ENCODE measurements around the gene JMJD1C.

Gene JMJD1C

DNA sequence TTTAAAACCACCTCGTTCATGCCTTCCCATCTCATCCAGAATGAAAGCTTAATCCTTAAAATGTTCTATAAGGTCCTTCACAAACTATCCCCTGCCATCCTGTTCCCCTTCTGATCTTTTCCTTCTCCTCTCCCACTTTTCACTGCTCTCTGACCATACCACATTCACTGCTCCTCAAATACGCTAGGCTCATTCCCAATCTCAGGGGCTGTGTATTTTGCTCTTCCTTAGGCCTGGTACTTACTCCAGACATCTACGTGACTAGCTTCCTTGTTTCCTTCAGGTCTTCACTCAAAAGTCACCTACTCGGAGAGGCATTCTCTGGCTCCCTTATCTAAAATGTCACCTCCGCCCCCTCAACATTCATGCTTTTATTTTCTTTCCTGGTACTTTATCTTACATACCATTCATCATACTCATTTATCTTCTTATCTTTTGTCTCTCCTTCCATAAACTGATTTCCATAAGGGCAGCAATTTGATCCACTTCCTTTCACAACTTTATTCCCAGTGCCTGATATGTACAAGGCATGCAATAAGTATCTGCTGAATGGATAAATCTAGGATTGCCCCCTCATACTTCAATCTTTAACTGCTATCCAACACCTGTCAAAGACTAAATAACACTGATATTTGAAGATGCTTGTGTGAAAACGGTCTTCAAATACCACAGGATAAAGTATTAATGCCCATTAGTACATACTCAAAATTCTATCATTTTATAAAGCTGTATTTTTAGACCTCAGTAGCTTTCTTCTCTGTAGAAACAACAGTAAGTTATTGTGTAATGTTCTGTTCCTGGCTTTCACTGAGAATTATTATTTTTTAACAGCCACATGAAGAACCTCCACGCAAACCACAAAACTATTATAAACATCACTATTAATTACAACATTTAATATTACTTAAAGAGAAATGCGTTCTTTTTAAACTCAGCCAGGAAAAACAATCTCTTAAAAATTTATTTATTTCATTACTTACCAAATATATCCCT lies 27.0 kb downstream of the JMJD1C start:
- DNase-seq (ENCODE audit: low read depth), result no peak

DNA sequence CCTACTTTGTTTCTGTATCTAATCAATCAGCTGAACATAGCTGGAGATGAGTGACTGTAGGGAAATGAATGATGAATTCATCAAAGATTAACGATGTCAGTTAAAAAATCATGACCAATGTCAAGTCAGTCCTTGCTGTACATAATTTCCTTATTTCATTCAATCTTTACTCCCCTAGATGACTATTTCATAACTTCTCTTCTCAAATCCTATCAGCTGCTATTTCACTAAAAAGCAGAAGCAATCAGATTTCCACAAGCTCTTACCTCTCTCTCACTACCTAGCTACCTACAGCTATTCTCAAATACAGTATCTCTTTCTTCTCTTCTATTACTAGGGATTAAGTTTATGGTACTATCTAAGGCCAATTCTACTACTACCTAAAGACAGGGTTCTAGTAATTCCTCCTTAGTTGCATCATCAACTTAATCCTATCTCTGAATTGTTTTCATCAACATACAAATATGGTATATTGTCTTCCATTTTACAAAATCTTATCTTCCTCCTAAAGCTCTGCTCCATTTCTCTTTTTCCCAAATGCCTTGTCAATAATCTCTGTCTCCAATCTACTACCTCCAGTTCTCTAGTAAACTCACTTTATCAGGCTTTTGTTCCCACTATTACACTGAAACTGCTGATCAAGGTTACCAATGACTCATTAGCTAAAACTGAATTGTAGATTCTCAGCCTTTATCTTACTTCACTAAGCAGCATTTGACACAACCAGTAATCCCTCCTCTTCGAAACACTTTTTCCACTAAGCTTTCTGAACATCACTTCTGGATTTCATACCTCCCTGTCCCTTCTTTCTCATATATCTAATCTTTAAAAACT lies 28.4 kb downstream of the JMJD1C start:
- no peak for DNase-seq (ENCODE audit: low read depth)

DNA sequence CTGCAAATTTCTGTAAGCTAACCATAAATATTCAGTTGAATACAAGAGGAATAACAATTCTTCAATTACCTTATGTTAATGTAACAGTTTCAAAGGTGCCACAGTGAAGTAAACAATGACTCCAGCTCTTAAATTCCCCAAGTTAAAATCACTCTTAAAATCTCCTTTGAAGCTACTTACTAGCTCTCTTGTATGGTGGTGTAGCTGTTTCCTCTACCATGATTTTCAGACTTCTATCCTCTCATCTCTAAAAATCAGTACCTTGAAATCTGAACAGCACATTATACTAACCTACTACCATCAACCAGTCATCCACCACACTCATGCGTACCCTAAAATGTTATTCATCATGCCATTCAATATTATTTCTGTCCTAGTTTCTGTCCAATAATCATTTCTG lies 29.6 kb downstream of the JMJD1C start:
- DNase-seq (ENCODE audit: low read depth), result no peak

DNA sequence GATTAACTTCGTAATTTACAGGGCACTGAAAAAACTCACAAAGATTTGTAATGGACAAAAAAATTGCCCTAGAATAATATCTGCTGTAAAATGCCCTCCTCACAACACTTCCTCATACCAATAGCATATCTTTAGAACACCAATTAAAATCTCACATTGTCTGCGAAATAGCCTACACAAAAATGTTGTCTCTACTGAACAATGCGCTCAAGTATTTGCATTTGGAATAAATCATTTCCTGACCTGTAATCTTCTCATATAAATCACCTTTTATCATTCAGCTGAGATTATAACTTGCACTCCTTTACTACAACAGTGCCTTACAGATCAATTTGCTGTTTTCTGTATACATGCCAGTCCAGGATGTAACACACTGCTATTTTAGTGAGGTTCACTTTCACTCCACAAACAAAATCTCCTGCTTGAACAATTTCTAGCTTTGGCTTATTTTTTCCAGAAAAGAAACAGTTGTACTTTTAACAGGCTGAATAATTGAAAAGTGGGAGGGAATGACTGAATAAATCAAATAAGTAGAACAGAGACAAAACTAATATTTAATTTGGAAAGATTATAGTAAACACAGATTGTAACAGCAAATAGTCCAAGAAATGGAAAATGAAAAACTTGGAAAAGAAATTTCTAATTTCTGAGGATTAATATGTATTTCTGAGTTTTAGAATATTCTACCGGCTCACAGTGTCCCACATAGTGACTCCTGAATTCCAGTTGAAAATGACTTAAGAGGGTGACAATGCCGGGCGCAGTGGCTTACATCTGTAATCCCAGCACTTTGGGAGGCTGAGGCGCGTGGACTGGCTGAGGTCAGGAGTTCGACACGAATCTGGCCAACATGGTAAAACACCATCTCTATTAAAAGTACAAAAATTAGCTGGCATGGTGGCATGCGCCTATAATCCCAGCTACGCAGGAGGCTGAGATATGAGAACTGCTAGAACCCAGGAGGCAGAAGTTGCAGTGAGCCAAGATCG lies 30.6 kb downstream of the JMJD1C start:
- DNase-seq (ENCODE audit: low read depth), result no peak

DNA sequence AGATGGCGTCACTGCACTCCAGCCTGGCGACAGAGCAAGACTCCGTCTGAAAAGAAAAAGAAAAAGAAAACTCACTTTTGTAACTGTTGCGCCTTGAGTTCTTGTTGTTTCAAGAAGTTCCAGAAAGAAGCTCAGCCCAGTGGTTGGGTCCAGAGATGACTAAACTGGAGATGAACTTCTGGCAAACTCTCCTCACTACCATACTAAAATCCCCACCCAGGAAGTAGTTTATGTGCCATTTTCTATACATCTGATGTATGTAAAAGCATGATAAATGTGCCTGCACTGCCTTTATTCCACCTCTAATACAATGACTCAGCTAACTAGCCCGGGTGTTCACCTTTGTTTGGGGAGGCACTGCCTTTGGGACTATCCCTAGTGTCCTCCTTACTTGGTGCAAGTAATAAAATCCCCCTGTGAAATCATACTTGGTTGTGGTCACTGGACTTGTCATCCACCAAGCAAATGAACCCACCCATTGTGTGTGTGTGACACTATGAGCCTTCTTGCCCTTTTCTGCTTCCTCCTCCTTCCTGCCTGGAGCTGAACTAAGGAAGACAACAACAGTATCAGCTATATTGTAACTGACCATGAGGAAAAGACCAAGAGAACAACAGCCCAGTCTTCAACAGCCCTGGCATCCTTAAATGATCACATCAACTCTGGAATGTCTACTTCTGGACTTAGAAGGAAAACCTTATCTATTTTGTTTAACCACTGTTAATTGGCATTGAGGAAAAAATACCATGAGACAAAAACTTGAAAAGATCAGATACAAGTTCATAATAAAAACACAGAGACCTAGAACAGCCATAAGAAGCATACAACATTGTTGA lies 33.6 kb downstream of the JMJD1C start:
- DNase-seq (ENCODE audit: low read depth), result no peak

DNA sequence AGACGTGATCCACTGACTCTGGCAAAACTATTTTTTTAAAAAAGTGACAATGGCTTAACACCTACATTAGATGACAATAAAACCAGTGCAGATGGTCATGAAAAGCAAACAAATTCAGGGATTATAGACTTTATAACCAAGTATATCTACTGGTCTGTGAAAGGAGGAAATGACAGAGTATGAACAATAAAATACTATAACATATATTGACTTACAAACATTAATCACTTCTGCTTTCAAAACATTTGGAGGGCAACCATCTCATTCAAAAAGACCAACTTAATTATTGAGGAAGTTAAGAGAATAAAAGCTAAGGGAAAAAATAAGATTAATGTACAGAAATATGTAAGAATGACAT lies 34.8 kb downstream of the JMJD1C start:
- DNase-seq (ENCODE audit: low read depth), result no peak

DNA sequence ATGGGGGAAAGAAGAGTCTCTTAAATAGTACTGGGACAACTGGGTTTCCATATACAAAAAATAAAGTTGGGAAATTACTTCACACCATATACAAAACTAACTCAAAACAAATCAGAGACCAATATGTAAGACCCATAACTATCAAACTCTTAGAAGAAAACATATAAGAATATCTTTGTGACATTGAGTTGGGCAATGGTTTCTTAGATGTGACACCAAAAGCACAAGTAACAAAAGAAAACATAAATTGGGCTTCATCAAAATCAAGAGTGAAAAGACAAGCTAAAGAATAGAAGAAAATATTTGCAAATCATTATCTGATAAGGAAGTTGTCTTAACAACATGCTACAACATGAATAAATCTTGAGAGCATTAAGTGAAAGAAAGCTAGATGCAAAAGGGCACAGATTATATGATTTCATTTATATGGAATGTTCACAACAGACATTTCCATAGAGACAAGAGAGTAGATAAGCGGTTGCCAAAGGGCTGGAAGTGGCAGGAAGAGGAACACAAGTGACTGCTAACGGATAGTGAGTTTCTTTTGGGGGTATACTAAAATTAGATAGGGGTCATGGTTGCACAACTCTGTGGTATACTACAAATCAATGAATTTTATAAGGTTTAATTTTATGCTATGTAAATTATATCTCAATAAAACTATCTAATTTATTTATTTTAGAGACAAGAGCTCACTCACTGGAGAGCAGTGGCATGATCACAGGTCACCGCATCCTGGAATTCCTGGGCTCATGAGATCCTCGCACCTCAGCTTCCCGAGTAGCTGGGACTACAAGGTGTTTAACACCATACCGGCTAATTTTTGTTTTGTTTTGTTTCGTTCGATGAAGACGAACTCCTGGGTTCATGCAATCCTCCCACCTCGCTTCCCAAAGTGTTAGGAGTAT lies 35.4 kb downstream of the JMJD1C start:
- DNase-seq (ENCODE audit: low read depth), result peak; percentile 40

DNA sequence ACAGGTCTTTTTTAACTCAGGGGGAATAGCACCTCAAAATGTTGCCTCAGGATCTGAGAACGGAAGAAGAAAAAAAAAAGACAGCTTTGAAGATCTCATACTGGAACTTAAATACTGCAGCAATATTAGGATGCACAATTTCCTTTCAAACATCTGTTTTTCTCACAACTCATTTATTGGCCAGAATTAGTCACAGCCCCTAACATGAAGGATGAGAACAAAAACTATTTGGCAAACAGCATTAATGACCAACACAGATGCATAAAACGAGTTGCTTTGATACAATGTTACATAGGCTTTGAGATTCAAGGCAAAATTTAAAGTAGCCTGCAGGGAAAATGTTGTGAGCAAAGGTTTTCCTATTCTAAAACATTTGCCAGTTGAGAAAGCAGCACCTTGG lies 36.5 kb downstream of the JMJD1C start:
- peak; percentile 75 for DNase-seq (ENCODE audit: low read depth)

DNA sequence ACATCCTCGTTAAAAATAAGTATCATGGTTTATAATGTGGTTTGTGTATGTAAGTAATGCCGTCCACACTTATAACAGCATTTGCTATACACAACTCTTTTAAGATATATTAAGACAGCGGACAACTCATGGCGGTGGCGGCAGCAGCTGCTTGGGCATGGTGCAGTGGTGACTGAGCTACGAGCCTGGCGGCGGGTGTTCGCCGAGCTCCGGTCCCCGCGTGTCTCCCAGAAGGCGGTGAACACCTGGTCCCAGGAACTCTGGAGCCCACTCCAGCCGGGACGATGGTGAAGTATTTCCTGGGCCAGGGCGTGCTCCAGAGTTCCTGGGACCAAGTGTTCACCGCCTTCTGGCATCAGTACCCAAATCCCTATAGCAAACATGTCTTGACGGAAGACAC lies 38.8 kb downstream of the JMJD1C start:
- no peak for DNase-seq (ENCODE audit: low read depth)

DNA sequence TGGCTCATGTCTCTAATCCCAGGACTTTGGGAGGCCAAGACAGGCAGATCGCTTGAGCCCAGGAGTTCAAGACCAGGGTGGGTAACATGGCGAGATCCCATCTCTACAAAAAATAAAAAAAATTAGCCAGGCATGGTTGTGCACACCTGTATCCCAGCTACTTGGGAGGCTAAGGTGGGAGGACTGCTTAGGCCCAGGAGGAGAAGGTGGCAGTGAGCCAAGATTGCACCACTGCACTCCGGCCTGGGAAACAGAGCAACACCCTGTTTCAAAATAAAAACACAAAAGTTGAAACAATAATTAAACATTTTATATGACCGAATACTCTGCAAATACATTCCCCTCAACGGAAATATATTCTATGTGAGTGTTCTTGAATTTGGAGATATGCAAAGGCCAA lies 40.3 kb downstream of the JMJD1C start:
- no peak for DNase-seq (ENCODE audit: low read depth)

DNA sequence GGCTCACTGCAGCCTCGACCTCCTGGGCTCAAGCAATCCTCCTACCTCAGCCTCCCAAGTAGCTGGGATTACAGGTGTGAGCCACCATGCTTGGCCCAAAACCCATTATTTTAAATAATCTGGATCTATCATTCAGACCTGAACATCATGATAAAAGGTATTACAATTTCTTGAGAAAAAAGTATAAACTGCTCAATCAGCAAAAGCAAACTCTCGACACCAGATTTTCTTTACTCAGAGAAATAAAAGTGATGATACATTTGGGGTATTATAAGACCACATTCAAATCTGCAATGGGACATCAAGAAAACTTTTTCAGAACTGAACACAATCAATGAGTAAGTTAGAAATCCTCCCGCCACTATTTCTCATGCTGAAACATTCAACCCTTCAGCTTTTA lies 41.2 kb downstream of the JMJD1C start:
- no peak for DNase-seq (ENCODE audit: low read depth)

DNA sequence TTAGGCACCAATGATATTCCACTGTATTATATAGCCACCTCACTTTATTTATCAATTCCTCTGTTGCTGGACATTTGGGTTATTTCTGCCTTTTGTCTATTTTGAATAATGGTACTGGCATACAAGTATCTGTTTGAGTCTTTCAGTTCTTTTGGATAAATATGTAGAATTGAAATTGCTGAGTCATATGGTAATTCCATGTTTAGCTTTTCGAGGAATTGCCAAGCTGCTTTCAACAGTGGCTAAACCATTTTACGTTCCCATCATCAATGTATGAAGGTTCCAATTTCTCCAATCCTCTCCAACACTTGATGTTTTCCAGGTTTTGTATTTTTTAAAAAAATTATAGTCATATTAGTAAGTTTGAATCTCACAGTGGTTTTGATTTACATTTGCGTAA lies 42.3 kb downstream of the JMJD1C start:
- no peak for DNase-seq (ENCODE audit: low read depth)

DNA sequence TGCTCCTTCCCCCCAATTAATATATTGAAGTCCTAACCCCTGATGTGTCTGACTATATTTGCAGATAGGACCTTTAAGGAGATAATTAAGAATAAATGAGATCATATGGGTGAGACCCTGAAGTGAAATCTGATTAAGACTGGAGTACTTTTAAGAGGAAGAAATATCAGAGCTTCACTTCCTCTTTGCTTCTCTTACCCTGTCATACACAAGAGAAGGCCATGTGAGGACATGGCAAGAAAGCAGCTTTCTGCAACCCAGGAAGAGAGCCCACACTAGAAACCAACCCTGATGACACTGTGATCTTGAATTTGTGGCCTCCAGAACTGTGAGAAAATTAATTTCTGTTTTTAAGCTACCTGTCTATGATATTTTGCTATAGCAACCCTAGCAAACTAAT lies 44.2 kb downstream of the JMJD1C start:
- no peak for DNase-seq (ENCODE audit: low read depth)

DNA sequence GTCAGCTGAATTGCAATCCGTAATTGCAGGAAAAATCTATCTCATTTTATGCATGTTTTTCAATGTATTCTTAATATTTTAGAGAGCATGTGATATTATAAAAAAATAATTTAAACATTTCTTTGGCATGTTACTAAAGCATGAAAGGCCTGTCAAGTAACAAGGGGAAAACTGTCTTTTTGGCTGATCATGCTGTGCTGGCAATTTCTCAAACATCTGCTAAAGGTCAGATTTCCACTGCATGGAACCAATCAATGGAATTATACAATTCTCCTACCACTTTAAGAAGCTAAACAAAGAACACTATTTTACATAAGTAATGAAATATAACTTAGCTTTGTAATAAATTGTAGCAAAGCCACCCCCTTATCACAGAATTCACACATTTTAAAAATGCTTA lies 49.4 kb downstream of the JMJD1C start:
- DNase-seq (ENCODE audit: low read depth), result no peak

DNA sequence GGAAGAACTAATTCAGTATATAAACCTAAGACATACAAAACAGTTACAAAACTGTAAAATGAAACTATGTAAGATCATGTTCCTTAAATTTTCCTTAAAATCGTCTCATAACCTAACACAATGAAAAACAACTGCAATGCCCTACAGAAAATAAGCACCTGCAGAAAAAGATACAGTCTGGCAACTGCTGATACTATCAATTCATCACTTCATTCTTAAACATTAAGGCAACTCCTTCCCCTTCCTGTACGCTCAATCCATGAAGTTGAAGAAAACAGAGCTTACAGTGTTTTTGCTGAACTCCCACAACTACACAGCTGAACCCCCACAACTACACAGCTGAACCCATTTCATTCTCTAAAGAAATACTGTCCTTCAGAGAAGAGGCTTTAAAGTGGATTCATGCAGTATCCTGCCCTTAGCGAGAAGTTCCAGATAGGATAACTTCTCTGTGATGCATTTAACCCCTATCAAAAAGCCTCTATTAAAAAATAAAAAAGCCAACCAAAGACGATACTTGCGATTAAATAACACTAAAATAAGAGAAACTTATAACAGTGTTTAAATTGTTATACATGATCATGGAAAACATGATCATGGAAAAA lies 50.0 kb downstream of the JMJD1C start:
- DNase-seq (ENCODE audit: low read depth), result no peak

DNA sequence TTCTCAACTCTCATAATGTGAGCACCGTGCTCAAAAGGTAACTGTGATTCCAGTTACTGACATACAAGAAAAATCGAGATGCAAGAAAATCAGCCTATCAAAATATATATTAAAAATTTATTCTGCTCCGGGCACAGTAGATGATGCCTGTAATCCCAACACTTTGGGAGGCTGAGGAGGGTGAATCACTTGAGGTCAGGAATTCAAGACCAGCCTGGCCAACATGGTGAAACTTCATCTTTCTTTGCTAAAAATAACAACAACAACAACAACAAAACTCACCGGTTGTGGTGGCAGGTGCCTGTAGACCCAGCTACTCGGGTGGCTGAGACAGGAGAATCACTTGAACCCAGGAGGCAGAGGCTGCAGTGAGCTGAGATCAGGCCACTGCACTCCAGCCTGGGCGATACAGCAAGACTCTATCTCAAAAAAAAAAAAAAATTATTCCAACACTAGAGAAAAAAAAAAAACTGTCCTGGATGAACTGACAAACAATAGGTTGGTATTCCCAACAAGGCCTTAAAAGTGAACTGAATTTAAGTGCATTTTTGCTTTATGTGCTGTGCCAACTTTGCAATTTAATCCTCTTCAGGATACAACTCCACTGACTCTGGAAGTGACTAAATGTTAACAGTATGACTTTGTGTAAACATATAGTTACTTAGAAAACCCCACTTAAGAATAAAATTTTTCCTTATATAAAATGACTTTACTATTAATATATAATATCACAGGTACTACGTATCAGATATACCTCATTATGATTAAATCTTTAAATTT lies 51.1 kb downstream of the JMJD1C start:
- DNase-seq (ENCODE audit: low read depth), result no peak

DNA sequence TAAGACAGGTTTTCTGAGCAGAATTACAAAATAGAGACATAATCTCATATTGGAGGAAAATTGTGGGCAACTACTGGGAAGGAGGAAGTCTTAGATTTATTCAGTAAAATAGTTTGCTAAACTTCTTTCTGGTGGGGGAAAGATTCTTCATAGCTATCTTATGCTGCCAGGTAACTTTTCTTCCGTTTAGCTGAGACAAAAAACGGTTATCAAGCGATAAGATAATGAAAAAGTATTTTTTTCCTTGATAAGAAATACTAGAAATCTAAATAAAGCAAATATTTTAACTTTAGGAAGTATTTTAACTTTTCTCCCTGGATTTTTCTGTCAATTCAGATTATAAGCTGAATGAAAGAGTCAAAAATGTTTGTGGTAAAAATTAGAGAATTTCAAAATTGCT lies 52.3 kb downstream of the JMJD1C start:
- no peak for DNase-seq (ENCODE audit: low read depth)

DNA sequence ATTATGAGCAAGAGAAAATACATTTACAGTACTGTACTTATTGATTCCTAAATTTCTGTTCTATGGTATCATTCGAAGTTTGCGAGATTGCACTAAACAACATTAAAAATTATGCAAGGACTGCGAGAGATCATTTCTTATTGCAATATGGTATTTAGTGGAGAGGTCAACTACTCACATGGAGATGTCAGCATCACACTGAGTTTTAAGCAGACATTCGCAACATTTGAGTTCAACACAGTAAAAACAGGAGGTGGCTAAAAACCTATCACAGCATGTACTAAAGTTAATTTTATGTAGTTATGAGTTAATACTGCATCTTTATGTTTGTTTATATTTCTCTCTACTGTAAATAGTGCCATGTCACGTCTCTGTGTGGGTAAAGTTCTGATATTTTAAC lies 53.5 kb downstream of the JMJD1C start:
- no peak for DNase-seq (ENCODE audit: low read depth)

DNA sequence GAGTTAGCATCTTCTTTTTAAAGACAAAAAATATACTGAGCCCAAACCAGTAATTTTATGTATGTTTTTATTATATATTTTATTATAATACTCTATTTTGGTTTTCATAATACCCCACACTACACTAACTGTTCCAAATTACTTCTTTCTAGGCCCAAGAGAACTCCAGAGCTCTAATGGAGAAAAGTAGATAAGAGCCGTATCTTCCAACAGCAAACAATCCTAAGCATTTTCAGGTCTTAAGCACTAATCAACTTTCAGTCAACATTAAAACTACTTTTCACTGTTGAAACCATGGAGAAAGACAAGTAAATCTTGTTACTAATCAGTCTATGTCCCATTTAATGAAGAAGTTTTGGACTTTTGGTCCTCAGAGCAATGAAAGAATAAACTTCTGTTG lies 55.1 kb downstream of the JMJD1C start:
- DNase-seq (ENCODE audit: low read depth), result no peak

Data from GM04503 (cell line).